NCI-H2227 (cell line): ENCODE results near the gene CSNK1D.
A peak's percentile ranks its signal among the peaks of the same experiment; 100 is the strongest.
"Not testable (repeated sequence)": the region's sequence is repeated elsewhere in the genome, so short reads cannot be mapped to it uniquely, and the experiment has no call there.

Experiments
- DNase-seq: peaks from one replicate; lab custom pipeline; 2025; ENCODE audit not compliant: unreplicated experiment; lab: John Stamatoyannopoulos, UW

CSNK1D gene

GRCh38 chr17:82276938-82277337 lies 3.4 kb upstream of the CSNK1D start:
- no peak for DNase-seq

- DNase-seq: no peak
These were observed 1.8 kb upstream of the CSNK1D start for GRCh38 chr17:82275326-82275725.

- no peak for DNase-seq
These were observed 877 bp upstream of the CSNK1D start for GRCh38 chr17:82274134-82275020.

GRCh38 chr17:82272495-82273326 lies 789 bp downstream of the CSNK1D start:
- DNase-seq: peak; percentile 62

- DNase-seq: no peak
These were observed 2.1 kb downstream of the CSNK1D start for GRCh38 chr17:82271401-82271800.

GRCh38 chr17:82270651-82271050 lies 2.8 kb downstream of the CSNK1D start:
- no peak for DNase-seq

- no peak for DNase-seq
These were observed 3.5 kb downstream of the CSNK1D start for GRCh38 chr17:82269882-82270500.

GRCh38 chr17:82269138-82269881 lies 4.2 kb downstream of the CSNK1D start:
- no peak for DNase-seq

GRCh38 chr17:82267575-82268379 lies 5.7 kb downstream of the CSNK1D start:
- DNase-seq: peak; percentile 17

GRCh38 chr17:82266142-82266541 lies 7.4 kb downstream of the CSNK1D start:
- DNase-seq: no peak

GRCh38 chr17:82263641-82264040 lies 9.9 kb downstream of the CSNK1D start:
- no peak for DNase-seq

- no peak for DNase-seq
These were observed 11.2 kb downstream of the CSNK1D start for GRCh38 chr17:82262344-82262743.

GRCh38 chr17:82259972-82260961 lies 13.2 kb downstream of the CSNK1D start:
- DNase-seq: not testable (repeated sequence)

- DNase-seq: no peak
These were observed 14.9 kb downstream of the CSNK1D start for GRCh38 chr17:82258555-82258954.

- no peak for DNase-seq
These were observed 16.0 kb downstream of the CSNK1D start for GRCh38 chr17:82257473-82257872.

GRCh38 chr17:82256242-82256885 lies 17.1 kb downstream of the CSNK1D start:
- no peak for DNase-seq

- no peak for DNase-seq
These were observed 18.0 kb downstream of the CSNK1D start for GRCh38 chr17:82255402-82255972.

GRCh38 chr17:82254746-82255145 lies 18.8 kb downstream of the CSNK1D start:
- not testable (repeated sequence) for DNase-seq
